H1 (cell line): ENCODE results near the gene OSMR. TPM values are rescaled to one million over a fixed set of nuclear protein-coding genes. Genes with fewer than 3 reads are reported as not detected.
"Not testable (repeated sequence)": the region's sequence is repeated elsewhere in the genome, so short reads cannot be mapped to it uniquely, and the experiment has no call there.

Experiments used
- CTCF ChIA-PET: fragments of 300-600 bp; sonication (Branson Sonifier 250); formaldehyde crosslinking; loops from one replicate; lab custom pipeline; 2021; ENCODE audit not compliant: partially characterized antibody; lab: Charles Lee
- POLR2A ChIA-PET: fragments of 300-600 bp; sonication (Branson Sonifier 250); formaldehyde crosslinking; loops from one replicate; lab custom pipeline; 2021; ENCODE audit warnings: inconsistent platforms; ENCODE audit not compliant: partially characterized antibody; lab: Charles Lee
- DNase-seq, 2 experiments: peaks; one replicate each; pipeline versions ENCODE4 v3.0.0 to v3.0.0-alpha.2; 2010 to 2022; ENCODE audit warnings: low spot score in 2 of 2, low read depth in 1 of 2, mixed read lengths in 1 of 2
- FAIRE-seq: peaks from 2 replicates; lab custom pipeline; 2011; peaks lifted over from hg19 to GRCh38; lab: Jason Lieb, UNC
- H2AFZ ChIP-seq: 2 replicates; pipeline ENCODE4 v1.8.1; 2012; ENCODE audit warnings: low read length, inconsistent platforms
- H2AK5ac ChIP-seq: 2 replicates; pipeline ENCODE4 v1.6.1; 2013; ENCODE audit warnings: low read depth, low read length
- H2BK120ac ChIP-seq: replicated peaks from 2 replicates; pipeline ENCODE3; 2013; ENCODE audit warnings: low read depth, low read length, inconsistent platforms
- H2BK12ac ChIP-seq: 2 replicates; pipeline ENCODE4 v1.6.1; 2013; ENCODE audit warnings: low read depth, low read length
- H2BK15ac ChIP-seq: 2 replicates; pipeline ENCODE4 v1.6.1; 2013; ENCODE audit warnings: low read length
- H2BK20ac ChIP-seq: 2 replicates; pipeline ENCODE4 v1.6.1; 2013; ENCODE audit warnings: low read length
- H2BK5ac ChIP-seq: 2 replicates; pipeline ENCODE4 v1.6.1; 2013; ENCODE audit warnings: low read depth, low read length
- H3K14ac ChIP-seq: 2 replicates; pipeline ENCODE4 v1.6.1; 2013; ENCODE audit warnings: inconsistent platforms; ENCODE audit not compliant: insufficient read length
- H3K18ac ChIP-seq: 2 replicates; pipeline ENCODE4 v1.6.1; 2013; ENCODE audit warnings: low read length; ENCODE audit errors: extremely low read depth
- H3K23ac ChIP-seq: 2 replicates; pipeline ENCODE4 v1.6.1; 2013; ENCODE audit warnings: inconsistent platforms; ENCODE audit not compliant: insufficient read length
- H3K23me2 ChIP-seq: 2 replicates; pipeline ENCODE4 v1.6.1; 2013; ENCODE audit warnings: low read depth, low read length
- H3K27ac ChIP-seq: 2 replicates; pipeline ENCODE4 v1.6.1; 2011; ENCODE audit warnings: low read depth, low read length, inconsistent platforms
- H3K27me3 ChIP-seq, 4 experiments: replicated peaks in 1 of 4; 1 replicate in 1 of 4; 2 replicates in 3 of 4; pipeline versions ENCODE4 v1.6.1 to v1.8.1; 2011 to 2013; ENCODE audit warnings: low read length in 3 of 4, mild to moderate bottlenecking in 3 of 4, inconsistent platforms in 2 of 4, mixed read lengths in 2 of 4, moderate library complexity in 1 of 4; ENCODE audit not compliant: control insufficient read depth in 3 of 4, insufficient read depth in 3 of 4; ENCODE audit errors: extremely low read depth in 1 of 4
- H3K36me3 ChIP-seq, 4 experiments: 2 replicates each; pipeline versions ENCODE4 v1.6.1 to v1.8.1; 2011 to 2013; ENCODE audit warnings: mild to moderate bottlenecking in 4 of 4, low read length in 3 of 4, moderate library complexity in 2 of 4, control low read depth in 1 of 4, inconsistent platforms in 1 of 4; ENCODE audit not compliant: insufficient read depth in 4 of 4, control insufficient read depth in 2 of 4
- H3K4ac ChIP-seq: replicated peaks from 2 replicates; pipeline ENCODE3; 2013; ENCODE audit warnings: low read length, low read depth, mixed read lengths, inconsistent platforms; ENCODE audit not compliant: insufficient read length
- H3K4me1 ChIP-seq, 4 experiments: replicated peaks in 1 of 4; 1 replicate in 1 of 4; 2 replicates in 3 of 4; pipeline versions ENCODE4 v1.6.1 to v1.8.1; 2011 to 2013; ENCODE audit warnings: low read length in 3 of 4, inconsistent platforms in 2 of 4, mixed read lengths in 1 of 4; ENCODE audit not compliant: insufficient read depth in 4 of 4, control insufficient read depth in 3 of 4
- H3K4me2 ChIP-seq, 2 experiments: 2 replicates each; pipeline versions ENCODE4 v1.6.1 to v1.8.1; 2011 to 2013; ENCODE audit warnings: low read depth in 2 of 2, low read length in 2 of 2, control low read depth in 1 of 2, inconsistent platforms in 1 of 2, mild to moderate bottlenecking in 1 of 2; ENCODE audit not compliant: insufficient read depth in 1 of 2
- H3K4me3 ChIP-seq, 4 experiments: fragments of 200-600, 300-600 bp in 1 of 4; sonication (generic), shearing (Covaris generic), sonication (Bioruptor Twin) in 1 of 4; 2 replicates each; pipeline versions ENCODE4 v1.5.1 to v1.8.1; 2011 to 2016; ENCODE audit warnings: low read length in 4 of 4, low read depth in 3 of 4, control low read depth in 2 of 4, inconsistent platforms in 2 of 4, mild to moderate bottlenecking in 2 of 4, mixed read lengths in 1 of 4, moderate library complexity in 1 of 4; ENCODE audit not compliant: insufficient read depth in 2 of 4; ENCODE audit errors: extremely low read depth in 1 of 4
- H3K56ac ChIP-seq: replicated peaks from 2 replicates; pipeline ENCODE3; 2013; ENCODE audit warnings: low read depth, mild to moderate bottlenecking, mixed read lengths, low read length, inconsistent platforms; ENCODE audit not compliant: insufficient read length
- H3K79me1 ChIP-seq: 2 replicates; pipeline ENCODE4 v1.6.1; 2013; ENCODE audit warnings: low read depth, low read length, control low read depth
- H3K79me2 ChIP-seq, 2 experiments: 2 replicates each; pipeline versions ENCODE4 v1.6.1 to v1.8.1; 2012 to 2013; ENCODE audit warnings: low read length in 2 of 2, mild to moderate bottlenecking in 2 of 2, inconsistent platforms in 1 of 2; ENCODE audit not compliant: insufficient read depth in 2 of 2, control insufficient read depth in 1 of 2
- H3K9ac ChIP-seq, 4 experiments: replicated peaks in 1 of 4; 1 replicate in 1 of 4; 2 replicates in 3 of 4; pipeline versions ENCODE4 v1.6.1 to v1.8.1; 2011 to 2013; ENCODE audit warnings: low read depth in 3 of 4, low read length in 3 of 4, control low read depth in 2 of 4, mild to moderate bottlenecking in 2 of 4, moderate library complexity in 2 of 4, inconsistent platforms in 1 of 4; ENCODE audit errors: extremely low read depth in 1 of 4
- H3K9me3 ChIP-seq, 2 experiments: 2 replicates each; pipeline versions ENCODE4 v1.6.1 to v1.8.1; 2012 to 2013; ENCODE audit warnings: mild to moderate bottlenecking in 2 of 2, moderate library complexity in 2 of 2, control low read depth in 1 of 2, inconsistent platforms in 1 of 2, low read depth in 1 of 2, low read length in 1 of 2, mixed read lengths in 1 of 2; ENCODE audit not compliant: insufficient read depth in 2 of 2
- H4K20me1 ChIP-seq, 2 experiments: replicated peaks in 1 of 2; 2 replicates each; pipeline versions ENCODE3 to v1.8.1; 2011 to 2013; ENCODE audit warnings: inconsistent platforms in 2 of 2, low read length in 2 of 2, mild to moderate bottlenecking in 1 of 2; ENCODE audit not compliant: insufficient read depth in 2 of 2, control insufficient read depth in 1 of 2
- H4K5ac ChIP-seq: 2 replicates; pipeline ENCODE4 v1.6.1; 2013; ENCODE audit warnings: low read length, low read depth, mixed read lengths, inconsistent platforms; ENCODE audit not compliant: insufficient read length
- H4K8ac ChIP-seq: 2 replicates; pipeline ENCODE4 v1.8.0; 2013; ENCODE audit warnings: mild to moderate bottlenecking, moderate library complexity, low read length, inconsistent platforms; ENCODE audit not compliant: insufficient read depth; ENCODE audit errors: extremely low read depth
- H4K91ac ChIP-seq: replicated peaks from 2 replicates; pipeline ENCODE3; 2013; ENCODE audit warnings: low read length, mixed read lengths, inconsistent platforms; ENCODE audit not compliant: insufficient read length
- NRF1 ChIP-seq: IDR thresholded peaks from 2 replicates; pipeline ENCODE4 v1.6.1; 2011; ENCODE audit warnings: mild to moderate bottlenecking, low read depth, low read length, improper control_type of control experiment
- WGBS, 2 experiments: shearing (Covaris generic) in 1 of 2; methylation state at CpG; one replicate each; pipeline versions ENCODE4 v1.1.6 to v1.1.7; 2013 to 2015; ENCODE audit warnings: low lambda C conversion rate in 2 of 2, mixed read lengths in 2 of 2, inconsistent platforms in 1 of 2, low coverage in 1 of 2, missing lambda C conversion rate in 1 of 2; ENCODE audit not compliant: insufficient replicate concordance in 2 of 2, insufficient coverage in 1 of 2, insufficient read length in 1 of 2; ENCODE audit errors: extremely low coverage in 1 of 2, missing lambda C conversion rate in 1 of 2; 5-methylcytosine and 5-hydroxymethylcytosine counted together
- polyA plus RNA-seq, 7 experiments: library from polyadenylated mRNA; depleted of rRNA in 3 of 7; stranded (reverse) in 5 of 7; unstranded in 2 of 7; fragments of >200 nt in 5 of 7; fragments of 200-250 nt in 2 of 7; gene quantifications; 1 replicate in 5 of 7; 2 replicates in 1 of 7; 4 replicates in 1 of 7; pipeline versions ENCODE4 v1.2.1 to v1.2.3, GENCODE V29; 2011 to 2013; ENCODE audit warnings: missing spikeins in 2 of 7, mixed read lengths in 2 of 7
- total RNA-seq: library from RNA; stranded (reverse); fragmentation: NEBNext Ultra II Directional; extraction: Animal tissue kit (Norgen Biotek cat#: 25700); gene quantifications from 2 replicates; pipeline ENCODE4 v1.2.1, GENCODE V29; 2021

OSMR gene
- total and polyA plus RNA-seq, 2 of the 8 experiments (the other 6 are each of a cell fraction or from before 2014, with no cell fraction given), result 2.3 to 2.6 TPM

DNA sequence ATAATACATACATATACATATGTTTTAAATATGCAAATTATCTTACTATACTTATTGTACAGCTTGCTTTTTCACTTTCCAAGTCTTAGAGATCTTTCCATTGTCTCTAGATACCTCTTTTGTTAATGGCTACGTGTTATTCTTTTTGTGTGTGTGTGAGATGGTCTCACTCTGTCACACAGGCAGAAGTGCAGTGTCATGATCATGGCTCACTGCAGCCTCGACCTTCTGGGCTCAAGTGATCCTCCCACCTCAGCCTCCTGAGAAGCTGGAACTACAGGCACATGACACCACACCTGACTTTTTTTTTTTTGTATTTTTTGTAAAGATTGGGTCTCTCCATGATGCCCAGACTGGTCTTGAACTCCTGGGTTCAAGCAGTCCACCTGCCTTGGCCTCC lies 2.8 kb downstream of the OSMR start:
- Histone ChIP-seq H4K5ac (no peak overlapping the region), H2BK5ac (no peak overlapping the region), H2AK5ac (no peak overlapping the region), H3K9ac (no peak overlapping the region), H3K27me3 (peaks cover 2 to 33% (median 24%) of the 10 kb centered on the region in 4 experiments), H3K23ac (no peak overlapping the region), H2AFZ (no peak overlapping the region), H3K79me1 (no peaks in the 10 kb centered on the region), H3K36me3 (no peaks in the 10 kb centered on the region), H3K4ac (no peak overlapping the region), H3K4me1 (peaks cover 0 to 3% (median 0%) of the 10 kb centered on the region in 4 experiments; a peak in 1 of 7 replicates), H3K27ac (no peak overlapping the region), H2BK20ac (no peak overlapping the region), H2BK12ac (no peak overlapping the region), H3K14ac (no peak overlapping the region), H2BK15ac (no peak overlapping the region), H3K56ac (no peak overlapping the region), H3K23me2 (peaks cover 13% of the 10 kb centered on the region; the same call in 1 of the 2 replicates), H3K4me3 (no peak overlapping the region), H3K4me2 (no peak overlapping the region), H3K79me2 (no peaks in the 10 kb centered on the region), H2BK120ac (no peak overlapping the region)
- no peak for DNase-seq
- WGBS, 2 experiments, result 93% methylated on average over 2 of the region's 2 CpGs; no CpG with 5 or more reads in 1 of the 2 experiments
- POLR2A ChIA-PET, result no interaction called here
- CTCF ChIA-PET, result interaction anchor here (0.7 kb wide), 2 partner anchors 12 to 1387 kb away, joined by 3 to 5 read pairs; no protein-coding TSS in a partner anchor
- FAIRE-seq, result no peak
- TF ChIP-seq NRF1, result no peak
- TF ChIP-seq, all 59 proteins: peak for 0
- Histone ChIP-seq H3K9me3 (no peaks in the 10 kb centered on the region), H4K8ac (no peak overlapping the region), H4K20me1 (no peaks in the 10 kb centered on the region), H4K91ac (no peak overlapping the region), H3K18ac (no peak overlapping the region)

DNA sequence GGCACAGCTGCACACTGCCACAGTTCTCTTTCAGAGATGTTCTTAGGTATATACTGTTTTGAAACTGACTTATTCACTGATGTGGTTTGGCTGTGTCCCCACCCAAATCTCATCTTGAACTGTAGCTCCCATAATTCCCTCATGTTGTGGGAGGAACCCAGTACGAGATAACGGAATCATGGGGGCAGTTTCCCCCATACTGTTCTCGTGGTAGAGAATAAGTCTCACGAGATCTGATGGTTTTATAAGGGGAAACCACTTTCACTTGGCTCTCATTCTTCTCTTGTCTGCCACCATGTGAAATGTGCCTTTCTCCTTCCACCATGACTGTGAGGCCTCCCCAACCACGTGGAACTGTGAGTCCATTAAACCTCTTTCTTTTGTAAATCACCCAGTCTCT lies 5.8 kb downstream of the OSMR start:
- CTCF ChIA-PET, result interaction anchor here (1.1 kb wide), 1 partner anchor 18 kb away, joined by 4 read pairs; no protein-coding TSS in a partner anchor
- H4K8ac ChIP-seq, POLR2A ChIA-PET, H4K5ac ChIP-seq, DNase-seq, H2AK5ac ChIP-seq, H3K4me1 ChIP-seq, FAIRE-seq, H4K20me1 ChIP-seq, H2BK5ac ChIP-seq, H3K23me2 ChIP-seq, H3K9ac ChIP-seq, H2BK12ac ChIP-seq, H3K79me2 ChIP-seq, H3K36me3 ChIP-seq, H2BK15ac ChIP-seq, H3K23ac ChIP-seq, H3K79me1 ChIP-seq, H3K18ac ChIP-seq, H3K4ac ChIP-seq, H2BK20ac ChIP-seq, H3K56ac ChIP-seq, H3K27ac ChIP-seq, H2AFZ ChIP-seq, H4K91ac ChIP-seq, H3K14ac ChIP-seq, H3K9me3 ChIP-seq, H3K4me2 ChIP-seq, H3K4me3 ChIP-seq, H2BK120ac ChIP-seq: not testable (repeated sequence)
- whole genome bisulfite sequencing, 2 experiments, result 90% methylated on average over 5 of the region's 5 CpGs; no CpG with 5 or more reads in 1 of the 2 experiments
- H3K27me3 ChIP-seq, result peaks cover 2 to 14% (median 12%) of the 10 kb centered on the region in 4 experiments
